ENCODE data around the gene CHDH.

GRCh38 chr3:53821631-53822121 lies 24.5 kb downstream of the CHDH start:
- no peak for TF ChIP-seq CTCF (IDR thresholded peaks at IDR 0.05)
- TF ChIP-seq EZH2 (IDR thresholded peaks at IDR 0.05; ENCODE audit: borderline replicate concordance, insufficient read depth, low read depth, low read length, poor library complexity, severe bottlenecking): no peak

Measured in B cell (primary cell).